OCI-LY7 (cell line): Measurements from ENCODE around the gene HTT-AS. TPM values are rescaled to one million over a fixed set of nuclear protein-coding genes. Genes with fewer than 3 reads are reported as not detected.

ENCODE experiments used
- BruUV-seq: library from RNA; stranded (reverse); fragments of 400-500 nt; replicated peaks from 2 replicates; lab custom pipeline; 2021; lab: Mats Ljungman, UMichigan
- CTCF ChIA-PET: fragments of 300-600 bp; sonication (Branson Sonifier 250); formaldehyde crosslinking; loops from one replicate; lab custom pipeline; 2022; ENCODE audit warnings: antibody characterized with exemption; ENCODE audit not compliant: unreplicated experiment; lab: Charles Lee
- POLR2A ChIA-PET: fragments of 300-600 bp; sonication (Branson Sonifier 250); formaldehyde crosslinking; loops from one replicate; lab custom pipeline; 2022; ENCODE audit warnings: antibody characterized with exemption; lab: Charles Lee
- DNase-seq: peaks from one replicate; pipeline ENCODE4 v3.0.0-alpha.2; 2015; ENCODE audit warnings: low spot score
- H2AFZ ChIP-seq: fragments of 200-600 bp; sonication (generic), shearing (Covaris generic); 2 replicates; pipeline ENCODE4 v1.6.1; 2014; ENCODE audit warnings: mild to moderate bottlenecking, antibody characterized with exemption, low read length, moderate library complexity
- H3K27ac ChIP-seq: fragments of 200-600 bp; sonication (generic); 2 replicates; pipeline ENCODE4 v1.5.1; 2014; ENCODE audit warnings: mixed run types, low read depth, mild to moderate bottlenecking, moderate library complexity, low read length, inconsistent platforms; ENCODE audit not compliant: poor library complexity, severe bottlenecking
- H3K36me3 ChIP-seq: fragments of 200-600 bp; sonication (generic); 2 replicates; pipeline ENCODE4 v1.6.1; 2014; ENCODE audit warnings: mild to moderate bottlenecking, antibody characterized with exemption, low read length, moderate library complexity, mixed read lengths; ENCODE audit not compliant: insufficient read depth
- H3K4me1 ChIP-seq: fragments of 200-600 bp; sonication (generic); 2 replicates; pipeline ENCODE4 v1.5.1; 2014; ENCODE audit warnings: mild to moderate bottlenecking, low read length; ENCODE audit not compliant: insufficient read depth, poor library complexity, severe bottlenecking
- H3K4me2 ChIP-seq: fragments of 200-600 bp; sonication (generic); 2 replicates; pipeline ENCODE4 v1.6.1; 2014; ENCODE audit warnings: mild to moderate bottlenecking, low read length
- H3K4me3 ChIP-seq: fragments of 200-600 bp; sonication (generic); 2 replicates; pipeline ENCODE4 v1.5.1; 2014; ENCODE audit warnings: mild to moderate bottlenecking, low read depth, low read length; ENCODE audit not compliant: poor library complexity, severe bottlenecking
- H3K79me2 ChIP-seq: fragments of 200-600 bp; sonication (generic); 2 replicates; pipeline ENCODE4 v1.6.1; 2016; ENCODE audit warnings: low read depth, mild to moderate bottlenecking, low read length, moderate library complexity, mixed read lengths; ENCODE audit not compliant: insufficient read depth
- H3K9me2 ChIP-seq: fragments of 200-600 bp; sonication (generic); 2 replicates; pipeline ENCODE4 v1.6.1; 2016; ENCODE audit warnings: mild to moderate bottlenecking, low read length, mixed read lengths; ENCODE audit not compliant: insufficient read depth
- H3K9me3 ChIP-seq: fragments of 200-600 bp; sonication (generic); 2 replicates; pipeline ENCODE4 v1.6.1; 2014; ENCODE audit warnings: mild to moderate bottlenecking, mixed run types, low read length, mixed read lengths
- H4K20me1 ChIP-seq: fragments of 200-600 bp; sonication (generic); 2 replicates; pipeline ENCODE4 v1.6.1; 2014; ENCODE audit warnings: mild to moderate bottlenecking, antibody characterized with exemption, low read length, moderate library complexity, mixed read lengths; ENCODE audit not compliant: insufficient read depth
- CTCF ChIP-seq: fragments of 200-600 bp; sonication (generic); conservative IDR thresholded peaks from 2 replicates; pipeline ENCODE4 v1.5.1; 2014; ENCODE audit warnings: mild to moderate bottlenecking, antibody characterized with exemption, low read length, moderate library complexity, mixed read lengths
- EZH2phosphoT487 ChIP-seq: fragments of 200-600 bp; sonication (generic); IDR thresholded peaks from 2 replicates; pipeline ENCODE4 v1.6.1; 2018; ENCODE audit warnings: low read depth, borderline replicate concordance, mild to moderate bottlenecking, mixed run types, antibody characterized with exemption, low read length, moderate library complexity, mixed read lengths
- intact Hi-C: fragments of 100-400 bp; cut with micrococcal nuclease; formaldehyde crosslinking; loops from one replicate; pipeline ENCODE4 v1.10.0; 2022; ENCODE audit not compliant: unreplicated experiment
- total RNA-seq, 2 experiments: library from RNA; depleted of rRNA in 1 of 2; stranded (reverse); fragments of >200 nt in 1 of 2; shearing (Covaris generic) in 1 of 2; gene quantifications; 2 replicates each; pipeline ENCODE4 v1.2.3, GENCODE V29; 2014 to 2022

Gene HTT-AS
- total RNA-seq, 2 experiments from 2014 or later, result not detected

- no peak overlapping the region for H3K4me2 ChIP-seq
- intact Hi-C loops, result no loop called here
- H3K79me2 ChIP-seq, result no peaks in the 10 kb centered on the region
- no peak for TF ChIP-seq EZH2phosphoT487
- TF ChIP-seq CTCF, result no peak
- no peaks in the 10 kb centered on the region for H3K4me1 ChIP-seq
- H2AFZ ChIP-seq, result no peak overlapping the region
- no TSS peak for BruUV-seq
- no peaks in the 10 kb centered on the region for H3K9me2 ChIP-seq
- H3K27ac ChIP-seq, result no peak overlapping the region
- CTCF ChIA-PET, result no interaction called here
- no peak overlapping the region for H3K4me3 ChIP-seq
- H4K20me1 ChIP-seq, result no peaks in the 10 kb centered on the region
- H3K9me3 ChIP-seq, result no peaks in the 10 kb centered on the region
- DNase-seq, result no peak
- POLR2A ChIA-PET, result no interaction called here
- H3K36me3 ChIP-seq, result peaks cover 94% of the 10 kb centered on the region
Observed at GRCh38 chr4:3119464-3119863, 45.1 kb upstream of the HTT-AS start.

- intact Hi-C loops, result no loop called here
- no TSS peak for BruUV-seq
- H3K9me3 ChIP-seq, result no peaks in the 10 kb centered on the region
- H3K79me2 ChIP-seq, result no peaks in the 10 kb centered on the region
- H2AFZ ChIP-seq, result no peak overlapping the region
- H3K4me2 ChIP-seq, result no peak overlapping the region
- H3K9me2 ChIP-seq, result no peaks in the 10 kb centered on the region
- peaks cover 91% of the 10 kb centered on the region for H3K36me3 ChIP-seq
- no peak overlapping the region for H3K27ac ChIP-seq
- POLR2A ChIA-PET, result no interaction called here
- H3K4me3 ChIP-seq, result no peak overlapping the region
- DNase-seq, result no peak
- TF ChIP-seq CTCF (no peak), EZH2phosphoT487 (no peak)
- H3K4me1 ChIP-seq, result no peaks in the 10 kb centered on the region
- CTCF ChIA-PET, result no interaction called here
- no peaks in the 10 kb centered on the region for H4K20me1 ChIP-seq
Observed at GRCh38 chr4:3118312-3118711, 44.0 kb upstream of the HTT-AS start.

- H3K9me3 ChIP-seq, result no peaks in the 10 kb centered on the region
- intact Hi-C loops, result no loop called here
- H3K4me1 ChIP-seq, result no peaks in the 10 kb centered on the region
- TF ChIP-seq CTCF (no peak), EZH2phosphoT487 (no peak)
- H4K20me1 ChIP-seq, result no peaks in the 10 kb centered on the region
- H3K9me2 ChIP-seq, result no peaks in the 10 kb centered on the region
- POLR2A ChIA-PET, result no interaction called here
- no peak overlapping the region for H3K4me2 ChIP-seq
- no peak overlapping the region for H2AFZ ChIP-seq
- no TSS peak for BruUV-seq
- CTCF ChIA-PET, result interaction anchor here (1.6 kb wide), 1 partner anchor 10 kb away, joined by 4 read pairs; no protein-coding TSS in a partner anchor
- H3K4me3 ChIP-seq, result no peak overlapping the region
- no peak overlapping the region for H3K27ac ChIP-seq
- peaks cover 91% of the 10 kb centered on the region for H3K36me3 ChIP-seq
- DNase-seq, result no peak
- no peaks in the 10 kb centered on the region for H3K79me2 ChIP-seq
Observed at GRCh38 chr4:3116955-3117354, 42.6 kb upstream of the HTT-AS start.
